ENCODE measurements around the gene FAM174B.

The FAM174B gene

DNA sequence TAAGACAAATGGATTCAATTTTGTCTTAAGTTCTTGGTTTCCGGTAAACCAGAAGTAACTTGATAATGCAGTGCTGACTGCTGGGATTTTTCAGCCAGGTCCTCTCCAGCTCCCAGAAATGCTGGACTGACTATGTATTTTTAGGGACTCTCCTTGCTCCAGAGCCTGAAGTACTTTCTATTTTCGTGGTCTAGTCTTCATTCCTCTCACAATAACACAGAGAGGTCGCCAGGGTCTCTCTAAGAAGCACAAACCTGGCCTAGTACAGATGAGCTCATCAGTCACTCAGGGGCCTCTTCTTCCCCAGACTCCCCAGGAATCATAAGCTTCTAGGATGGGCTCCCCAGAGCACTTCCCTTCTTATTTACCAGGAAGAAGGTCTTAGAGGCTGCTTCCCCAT lies 85.8 kb downstream of the FAM174B start:
- DNase-seq (ENCODE audit: low read depth in 2 of 2) = no peak
